GM18519 (cell line): ENCODE measurements around the gene ANKS6.

Experiments used
- ATAC-seq: cut with Tn5 transposase; IDR thresholded peaks from one replicate; pipeline ENCODE4 v1.9.1; 2021; ENCODE audit warnings: mild to moderate bottlenecking, moderate library complexity; ENCODE audit not compliant: unreplicated experiment, low FRiP score

ANKS6 gene

DNA sequence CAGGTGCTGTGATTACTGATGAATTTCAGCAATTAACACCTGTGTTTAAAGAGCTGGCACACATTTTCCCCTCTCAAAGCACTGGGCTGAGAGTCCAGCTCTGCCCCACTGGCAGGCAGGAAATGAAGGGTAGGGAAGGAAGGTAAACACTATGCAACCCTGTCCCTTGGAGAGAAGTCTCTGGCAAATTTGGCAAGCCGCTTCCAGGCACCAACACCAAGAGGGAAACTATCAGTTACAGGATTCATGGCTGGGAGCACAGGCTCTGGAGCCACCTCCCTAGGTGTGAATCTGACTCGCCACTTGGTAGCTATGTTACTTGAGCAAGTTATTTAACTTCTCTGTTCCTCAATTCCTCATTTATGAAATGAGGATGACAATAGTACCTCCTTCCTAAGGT, 3.3 kb downstream of the ANKS6 start:
- no peak for ATAC-seq

- no peak for ATAC-seq
Observed at GRCh38 chr9:98791608-98792490, 4.5 kb downstream of the ANKS6 start.

DNA sequence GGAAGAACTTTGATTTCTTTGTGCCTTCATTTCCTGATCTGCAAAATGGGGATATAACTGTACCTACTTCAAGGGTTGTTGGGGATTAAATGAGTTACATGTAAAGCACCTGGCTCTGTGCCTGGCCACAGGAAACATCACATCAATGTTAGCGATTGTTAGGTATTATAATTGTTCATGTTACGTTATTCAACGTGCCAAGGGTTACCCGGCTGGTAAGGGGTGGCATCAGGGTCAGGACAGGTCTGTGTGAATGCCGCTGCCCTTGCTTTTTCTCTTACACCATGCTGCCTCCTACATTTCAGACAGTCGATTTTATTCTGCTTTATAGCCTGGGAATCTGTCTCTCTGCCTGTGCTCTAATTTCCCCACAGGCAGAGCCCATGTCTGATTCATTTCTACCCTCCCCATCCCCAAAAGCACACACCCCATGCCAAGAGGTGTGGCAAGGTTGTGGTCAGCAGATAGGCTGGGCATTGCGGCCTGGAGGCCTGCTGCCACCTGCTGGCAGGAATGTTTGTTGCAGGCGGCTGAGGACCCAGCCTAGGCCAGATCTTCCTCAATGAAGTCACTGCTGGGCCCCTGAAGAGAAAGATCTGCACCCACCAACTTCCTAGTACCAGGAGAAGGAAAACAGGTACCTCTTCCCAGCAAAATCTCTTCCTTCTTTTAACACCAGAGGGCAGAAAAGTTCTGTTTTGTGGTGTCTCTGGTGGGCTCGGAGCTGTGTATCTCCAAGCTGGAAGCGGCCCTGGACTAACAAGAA, 5.3 kb downstream of the ANKS6 start:
- ATAC-seq: no peak

- ATAC-seq: no peak
Observed at GRCh38 chr9:98790134-98790841, 6.1 kb downstream of the ANKS6 start.

GRCh38 chr9:98789483-98790133, 6.7 kb downstream of the ANKS6 start:
- no peak for ATAC-seq

GRCh38 chr9:98787766-98788335, 8.5 kb downstream of the ANKS6 start:
- no peak for ATAC-seq

- no peak for ATAC-seq
Observed at GRCh38 chr9:98786750-98787510, 9.4 kb downstream of the ANKS6 start.

GRCh38 chr9:98784831-98785806, 11.2 kb downstream of the ANKS6 start:
- no peak for ATAC-seq

DNA sequence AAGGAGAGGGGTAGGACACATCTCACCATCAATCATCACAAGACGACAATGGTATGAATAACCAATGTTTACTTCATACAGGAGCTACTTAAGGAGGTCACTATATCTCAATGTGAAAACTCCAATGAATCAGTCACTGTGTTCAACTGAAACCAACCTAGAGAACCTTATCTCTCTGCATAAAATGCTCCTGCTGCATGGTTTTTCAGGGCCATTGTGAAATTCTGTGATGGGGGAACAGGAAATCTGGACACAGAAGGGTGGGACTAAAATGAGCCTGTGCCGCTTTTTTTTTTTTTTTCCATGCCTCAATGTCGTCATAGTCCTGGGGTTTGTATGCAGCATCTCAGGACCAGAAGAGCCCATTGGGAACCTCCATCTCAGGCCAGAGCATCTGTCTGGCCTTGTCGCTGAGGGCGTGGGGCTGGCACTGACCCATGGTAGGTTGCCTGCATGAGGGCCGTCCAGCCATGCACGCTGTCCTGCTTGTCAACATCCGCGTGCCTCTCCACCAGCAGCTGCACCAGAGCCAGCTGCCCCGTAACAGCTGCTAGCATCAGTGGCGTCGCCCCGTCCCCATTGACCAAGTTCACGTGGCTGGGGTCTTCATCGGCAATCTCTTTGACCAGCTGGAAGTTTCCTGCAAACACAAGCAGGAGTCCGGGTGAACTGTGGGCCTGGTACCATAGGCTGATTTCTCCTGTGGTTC, 12.7 kb downstream of the ANKS6 start:
- no peak for ATAC-seq

GRCh38 chr9:98781588-98782383, 14.6 kb downstream of the ANKS6 start:
- no peak for ATAC-seq

GRCh38 chr9:98780059-98780749, 16.2 kb downstream of the ANKS6 start:
- ATAC-seq: no peak

GRCh38 chr9:98778711-98779530, 17.4 kb downstream of the ANKS6 start:
- no peak for ATAC-seq

DNA sequence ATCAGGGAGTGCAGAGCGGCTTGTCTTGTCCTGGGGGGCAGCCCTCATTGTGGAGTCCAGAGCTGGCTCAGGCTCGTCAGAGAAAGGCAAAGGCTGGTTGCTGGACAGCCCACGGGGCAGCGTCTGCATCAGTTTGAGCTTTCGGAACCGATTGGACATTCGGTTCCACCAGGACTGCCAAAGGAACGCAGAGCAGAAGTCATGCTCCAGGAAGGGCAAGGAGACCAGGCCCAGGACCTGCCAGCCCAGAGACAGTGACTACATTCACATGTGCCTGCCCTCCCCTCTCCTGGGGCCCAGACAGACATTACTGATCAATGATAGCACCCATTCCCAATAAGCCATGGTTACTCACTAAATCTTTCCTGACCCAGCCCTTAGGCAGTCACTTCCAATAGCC, 18.1 kb downstream of the ANKS6 start:
- ATAC-seq: no peak

DNA sequence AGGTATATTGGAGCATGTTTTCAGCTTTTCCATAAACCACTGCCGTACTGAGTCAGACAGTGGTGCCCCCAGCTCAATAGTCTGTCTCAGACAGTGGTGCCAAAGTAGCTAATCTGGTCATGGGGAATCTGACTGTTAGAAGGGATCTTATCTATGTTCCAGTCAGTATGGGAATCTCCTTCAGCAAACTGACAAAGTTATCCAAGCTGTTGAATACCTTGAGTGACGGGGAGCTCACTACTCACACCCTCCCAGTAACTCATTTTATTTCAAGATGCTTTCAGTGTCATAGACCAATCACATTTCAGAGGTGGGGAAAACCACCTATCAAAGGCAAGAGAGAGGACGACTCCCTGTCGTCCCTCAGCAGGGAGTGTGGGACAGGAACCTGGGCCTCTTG, 18.7 kb downstream of the ANKS6 start:
- no peak for ATAC-seq

DNA sequence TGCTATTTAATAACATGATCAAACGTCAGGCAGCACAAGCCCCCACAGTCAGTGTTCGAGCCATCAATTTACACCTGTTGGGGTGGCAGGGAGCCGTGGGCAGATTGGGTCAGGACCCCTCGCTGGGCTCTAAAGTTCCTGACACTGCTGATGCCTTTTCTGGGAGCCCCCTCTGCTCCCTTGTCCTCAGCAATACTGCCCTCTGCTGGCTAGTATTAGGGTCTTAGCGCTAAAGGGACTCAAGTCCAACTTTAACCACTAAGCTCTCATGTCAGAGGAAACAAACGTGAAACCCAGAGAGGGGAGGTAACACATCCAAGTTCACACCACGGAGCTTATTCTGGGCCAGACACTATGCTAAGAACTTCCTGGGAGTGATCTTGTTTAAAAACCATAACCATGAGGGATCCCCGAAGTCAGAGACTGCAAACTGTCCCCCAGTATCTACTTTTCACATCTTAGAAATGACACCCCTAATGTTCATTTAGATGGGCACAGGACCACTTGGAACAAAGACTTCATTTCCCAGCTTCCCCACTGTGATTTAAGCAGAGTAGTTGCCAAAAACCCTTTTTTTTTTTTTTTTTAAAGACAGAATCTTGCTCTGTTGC, 20.4 kb downstream of the ANKS6 start:
- no peak for ATAC-seq
